Fibroblast of skin of left quadriceps (primary cell): Measurements from ENCODE around the gene LPO.

Experiments
- DNase-seq, 2 experiments: peaks; one replicate each; pipeline ENCODE4 v3.0.0-alpha.2; 2013; ENCODE audit warnings: low read depth in 2 of 2

Gene LPO

DNA sequence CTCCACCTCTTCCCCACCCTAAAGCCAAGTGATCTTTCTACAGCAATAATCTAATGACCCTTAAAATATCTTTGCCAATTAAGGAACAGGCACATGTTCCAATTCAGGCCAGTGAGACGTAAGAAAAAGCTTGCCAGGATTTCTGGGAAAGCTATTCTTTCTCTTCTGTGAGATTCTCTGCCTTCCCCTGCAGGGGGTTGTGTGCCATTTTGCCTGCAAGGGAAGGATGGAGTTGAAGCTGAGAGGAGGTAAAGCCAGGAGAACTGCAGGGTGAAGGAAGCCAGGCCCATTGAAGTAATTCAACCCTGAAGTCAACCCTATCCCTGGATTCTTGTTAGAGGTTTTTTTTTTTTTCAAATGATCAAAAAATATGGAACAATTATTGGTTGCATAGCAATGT lies 9.0 kb upstream of the LPO start:
- DNase-seq: no peak

DNA sequence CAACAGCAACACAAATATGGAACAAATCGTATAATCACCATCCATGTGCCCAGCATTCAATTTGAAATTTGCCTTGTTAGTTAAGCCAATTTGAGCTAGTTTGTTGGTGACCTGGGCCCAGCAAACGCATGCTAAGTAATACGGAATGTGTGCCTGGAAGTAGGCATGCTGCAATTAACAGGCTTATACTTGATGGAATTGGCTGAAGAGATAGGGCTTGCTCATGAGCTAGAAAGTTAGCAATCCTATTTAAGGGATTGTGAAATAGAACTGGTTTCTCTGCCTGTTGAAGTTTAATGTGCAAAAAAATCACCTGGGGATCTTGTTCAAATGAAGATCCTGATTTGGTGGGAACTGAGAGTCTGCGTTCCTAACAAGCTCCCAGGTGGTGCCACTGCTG lies 8.5 kb upstream of the LPO start:
- no peak for DNase-seq

DNA sequence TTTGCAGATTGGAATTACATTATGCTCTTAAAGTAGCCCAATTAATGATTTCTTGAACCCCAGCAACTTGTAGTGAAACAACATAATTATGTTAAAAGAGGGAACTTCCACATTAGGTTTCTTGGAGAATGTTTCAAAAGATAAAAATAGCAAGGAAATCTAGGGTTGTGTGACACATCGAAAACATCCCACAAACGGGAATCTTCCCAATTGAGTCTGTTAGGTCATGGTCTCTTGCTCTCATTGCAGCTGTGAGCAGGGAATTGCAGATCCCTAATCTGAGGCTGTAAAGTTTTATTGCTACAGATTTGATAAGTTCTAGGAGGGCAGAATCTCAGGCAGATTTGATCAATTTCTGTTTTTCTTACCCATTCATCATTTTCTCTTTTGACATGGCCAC lies 6.7 kb upstream of the LPO start:
- DNase-seq: peak in 1 of 2 experiments; percentile 22

DNA sequence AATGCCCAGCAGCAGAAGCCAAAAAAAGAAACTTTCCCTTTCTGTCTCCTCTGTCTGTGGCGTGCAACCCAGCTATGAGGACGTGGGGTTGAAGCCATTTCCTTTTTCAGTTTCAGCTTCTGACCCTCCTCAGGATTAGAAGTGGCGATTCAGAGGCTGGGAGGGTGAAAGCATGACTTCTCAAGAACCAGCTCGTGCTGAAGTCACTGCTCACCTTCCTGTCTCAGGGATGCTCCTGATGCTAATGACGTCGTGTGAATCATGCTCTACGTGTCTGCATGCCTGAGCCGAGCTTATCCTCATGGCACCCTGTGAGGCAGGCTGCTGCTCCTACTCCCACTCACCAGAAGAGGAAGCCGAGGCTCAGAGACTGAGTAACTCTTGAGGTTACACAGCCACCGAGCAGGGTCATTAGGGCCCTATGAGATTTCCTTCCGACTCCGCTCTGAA lies 5.7 kb upstream of the LPO start:
- peak; percentile 57 for DNase-seq

DNA sequence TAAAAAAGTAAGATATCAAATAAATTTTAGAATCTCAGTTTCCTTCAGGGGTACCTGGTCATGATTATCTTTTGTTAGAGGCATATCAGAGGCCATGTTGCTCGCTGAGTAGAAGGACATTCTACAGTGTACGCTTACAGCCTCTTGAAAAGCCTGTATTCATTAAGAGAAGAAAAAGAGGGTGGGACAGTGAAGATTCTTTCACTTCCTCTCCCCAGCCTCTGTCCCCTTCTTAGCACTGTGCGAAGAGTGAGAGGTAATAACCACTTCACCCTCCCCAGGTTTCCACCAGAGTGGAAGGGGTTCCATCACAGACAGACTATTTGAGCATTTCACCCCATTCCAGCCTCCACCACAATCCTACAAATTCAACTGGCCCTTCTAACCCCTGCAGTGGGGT lies 4.8 kb upstream of the LPO start:
- no peak for DNase-seq

DNA sequence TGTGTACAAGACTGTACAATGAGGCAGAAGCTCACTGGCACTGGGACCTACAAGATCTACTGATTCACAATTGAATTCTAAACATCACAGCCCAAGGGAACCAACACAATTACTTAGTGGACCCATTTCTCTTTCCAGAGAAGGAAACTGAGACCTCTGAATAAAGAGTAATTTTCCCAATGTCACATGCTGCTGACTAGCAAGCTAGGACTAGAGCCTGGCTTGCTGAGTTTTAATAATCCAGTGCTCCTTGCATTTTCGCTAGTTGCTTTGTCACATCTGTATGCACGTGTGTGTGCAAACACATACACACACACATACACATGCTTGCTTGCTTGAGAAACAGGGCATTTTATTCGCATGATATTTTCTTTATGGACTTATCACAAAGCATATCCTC lies 3.9 kb upstream of the LPO start:
- no peak for DNase-seq

DNA sequence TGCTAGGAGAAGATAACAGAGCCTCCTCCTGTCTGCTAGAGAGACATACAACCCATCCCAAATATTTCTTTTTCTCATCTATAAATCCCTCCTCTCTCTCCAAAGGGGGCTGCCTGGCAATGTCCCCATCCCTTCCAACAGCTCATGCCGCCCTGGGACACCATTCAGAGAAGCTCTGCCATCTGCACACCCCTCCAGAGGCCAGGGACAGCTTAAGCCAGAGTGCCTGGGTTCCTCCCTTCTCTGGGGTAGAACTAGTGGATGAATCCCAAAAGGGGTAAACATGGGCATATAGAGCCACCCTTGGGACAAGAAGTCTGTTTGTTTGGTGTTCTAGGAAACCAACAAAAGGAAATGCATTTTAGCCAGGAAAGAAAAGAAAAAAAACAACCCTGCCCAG lies 2.6 kb upstream of the LPO start:
- DNase-seq: no peak

DNA sequence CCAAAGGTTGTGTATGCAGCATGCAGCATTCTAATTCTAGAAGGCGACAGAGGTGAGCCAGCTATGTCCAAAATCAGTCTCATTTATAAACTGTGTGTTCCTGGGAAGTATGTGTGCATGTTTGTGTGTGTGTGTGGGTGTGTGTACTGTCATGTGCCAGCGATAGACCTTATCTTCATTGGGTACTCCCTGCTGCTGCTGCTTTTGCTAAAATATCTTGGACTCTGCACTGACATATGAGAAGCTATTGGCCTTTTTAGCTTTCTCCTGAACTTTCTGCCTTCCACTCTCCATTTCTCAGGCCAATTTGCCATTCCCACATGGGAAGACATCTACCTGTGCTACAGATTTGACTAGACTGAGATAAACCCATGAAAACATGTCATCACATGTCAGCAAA lies 2.0 kb upstream of the LPO start:
- DNase-seq: no peak

DNA sequence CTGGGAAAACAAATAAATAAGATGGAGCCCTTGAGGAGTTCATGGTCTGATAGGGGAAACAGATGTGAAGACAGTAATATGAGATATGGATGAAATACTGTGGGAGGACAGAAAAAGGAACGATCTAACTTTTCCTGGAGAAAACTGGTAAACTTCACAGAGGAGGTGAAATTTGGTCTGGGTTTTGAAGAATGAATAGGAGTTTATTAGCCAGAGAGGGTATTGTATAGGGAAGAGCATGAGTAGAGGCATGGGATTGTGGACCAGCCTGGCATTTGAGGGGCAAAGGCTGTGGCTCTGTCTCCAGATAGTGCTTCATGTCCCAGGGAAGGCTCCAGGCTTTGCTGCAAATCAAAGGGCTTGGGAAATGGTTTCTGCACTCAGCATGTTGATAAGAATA lies 1.6 kb downstream of the LPO start:
- DNase-seq: no peak

DNA sequence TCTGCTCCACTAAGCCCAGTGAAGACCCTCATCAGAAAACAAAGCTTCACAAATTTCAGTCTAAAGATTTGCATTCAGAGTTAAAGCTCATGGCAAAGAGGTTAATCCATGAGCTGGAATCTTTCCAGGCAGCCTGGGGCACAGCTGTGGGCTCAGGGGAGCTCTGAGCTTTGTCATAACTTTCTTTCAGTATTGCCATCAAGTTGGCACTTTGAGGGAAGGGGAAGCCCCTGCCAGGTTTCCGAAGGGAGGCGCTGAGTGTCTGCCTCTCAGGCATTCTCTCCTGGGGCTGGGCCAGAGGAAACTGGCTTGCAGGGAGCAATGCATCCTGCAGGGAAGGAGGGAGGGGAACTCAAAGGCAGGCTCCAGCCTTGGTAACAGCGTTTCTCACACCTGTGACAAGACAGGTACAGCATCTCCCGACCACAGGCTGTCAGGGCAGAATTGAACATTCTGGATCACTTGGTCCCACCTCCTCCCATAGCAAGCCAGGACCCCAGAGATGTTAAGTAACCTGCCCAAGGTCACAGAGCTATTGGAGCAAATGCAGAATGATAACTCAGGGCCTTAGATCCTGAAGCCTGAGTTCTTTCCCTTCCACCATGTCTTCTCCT lies 3.9 kb downstream of the LPO start:
- no peak for DNase-seq

DNA sequence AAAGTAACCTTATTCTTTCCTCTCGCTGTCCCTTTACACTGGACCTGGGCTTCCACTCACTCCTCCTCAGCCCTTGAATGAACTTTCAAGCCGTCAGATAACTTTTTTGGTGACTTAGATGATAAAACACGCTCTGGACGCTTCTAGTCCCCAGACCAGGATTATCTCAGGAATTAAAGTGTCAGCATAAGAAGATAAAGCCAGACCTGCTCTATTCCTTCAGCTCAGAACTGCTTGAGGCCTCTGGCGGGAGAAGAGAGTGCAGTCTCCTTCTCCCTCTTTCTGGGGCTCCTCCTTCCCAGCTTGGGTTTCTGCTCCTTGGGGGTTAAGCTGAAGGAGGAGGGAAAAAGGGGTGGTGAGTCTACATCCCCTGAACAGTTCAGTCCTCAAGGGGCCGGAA lies 6.6 kb downstream of the LPO start:
- DNase-seq: no peak

DNA sequence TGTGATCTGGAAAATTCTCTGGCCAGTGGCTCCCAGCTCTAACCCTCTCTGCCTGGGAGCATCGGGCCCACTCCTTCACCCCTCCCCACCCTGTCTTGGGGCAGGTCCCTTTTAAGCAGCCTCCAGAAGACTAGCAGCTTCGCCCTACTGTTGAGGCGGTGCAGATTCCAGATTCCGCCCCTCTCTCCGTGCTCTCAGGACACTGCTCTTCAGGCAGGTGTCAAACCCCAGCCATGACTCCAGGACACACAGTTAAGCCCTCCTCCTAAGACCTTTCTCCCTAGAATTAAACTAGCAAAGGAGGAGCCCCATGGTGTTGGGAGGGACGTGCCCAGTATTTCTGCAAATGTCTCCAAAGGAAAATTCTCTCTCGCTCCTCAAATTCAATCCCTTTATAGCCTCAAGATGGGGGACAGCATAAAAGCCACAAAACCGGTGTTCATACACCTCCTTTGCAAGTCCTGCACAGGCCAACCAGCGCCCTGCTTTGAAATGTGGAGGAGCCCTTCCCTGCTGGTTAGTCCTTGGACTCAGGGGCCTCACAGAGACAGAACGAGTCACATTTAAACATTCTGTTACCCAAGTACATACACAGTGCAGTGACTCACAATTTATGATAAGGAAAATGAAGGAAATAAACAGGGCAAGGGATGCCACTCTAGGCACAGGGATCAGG lies 7.2 kb downstream of the LPO start:
- DNase-seq: no peak

DNA sequence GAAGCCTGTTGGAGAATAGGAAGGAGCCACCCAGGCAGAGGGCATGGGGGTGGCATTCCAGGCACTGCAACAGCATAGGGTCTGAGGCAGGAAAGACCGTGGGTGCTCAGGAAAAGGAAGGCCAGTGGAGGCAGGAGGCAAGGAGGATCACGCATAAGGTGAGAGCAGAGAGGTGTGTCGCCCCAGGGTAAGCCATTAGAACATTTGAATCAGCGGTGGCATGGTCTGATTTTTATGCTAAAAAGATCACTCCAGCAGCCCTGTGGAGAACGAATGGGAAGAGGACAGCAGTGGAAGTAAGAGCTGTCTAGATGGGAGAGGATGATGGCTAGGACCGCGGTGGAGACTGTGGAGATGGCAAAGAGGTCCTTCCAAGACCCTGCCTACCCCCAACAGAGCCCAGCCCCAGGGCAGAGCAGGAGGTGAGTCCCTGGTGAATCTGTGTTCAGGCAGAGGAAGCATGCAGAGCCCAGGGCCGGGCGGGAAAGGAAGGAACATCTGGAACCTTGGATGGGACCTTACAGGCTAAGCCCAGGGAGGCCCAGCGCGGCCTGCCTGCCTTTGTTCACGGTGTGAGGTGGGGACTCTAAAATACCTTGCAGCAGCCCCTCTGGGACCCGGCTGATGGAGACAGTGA lies 7.8 kb downstream of the LPO start:
- DNase-seq: no peak

DNA sequence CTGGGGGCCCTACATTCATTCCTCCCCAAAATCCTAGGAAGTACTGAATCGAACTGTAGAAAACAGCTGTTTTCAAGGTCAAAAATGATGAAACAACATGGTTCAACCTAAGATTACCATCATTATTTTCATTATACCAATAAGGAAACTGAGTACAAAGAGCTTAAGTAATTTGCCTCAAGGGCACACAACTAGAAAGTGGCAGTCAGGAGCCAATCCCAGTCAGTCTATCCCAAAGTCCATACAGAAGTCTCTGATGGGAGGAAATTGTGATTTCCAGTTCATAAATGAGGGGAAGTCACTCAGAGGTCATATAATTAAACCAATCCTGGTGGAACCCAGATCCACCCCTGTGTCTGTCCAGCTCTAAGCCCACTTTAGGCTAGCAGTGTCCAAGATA lies 8.4 kb downstream of the LPO start:
- no peak for DNase-seq

DNA sequence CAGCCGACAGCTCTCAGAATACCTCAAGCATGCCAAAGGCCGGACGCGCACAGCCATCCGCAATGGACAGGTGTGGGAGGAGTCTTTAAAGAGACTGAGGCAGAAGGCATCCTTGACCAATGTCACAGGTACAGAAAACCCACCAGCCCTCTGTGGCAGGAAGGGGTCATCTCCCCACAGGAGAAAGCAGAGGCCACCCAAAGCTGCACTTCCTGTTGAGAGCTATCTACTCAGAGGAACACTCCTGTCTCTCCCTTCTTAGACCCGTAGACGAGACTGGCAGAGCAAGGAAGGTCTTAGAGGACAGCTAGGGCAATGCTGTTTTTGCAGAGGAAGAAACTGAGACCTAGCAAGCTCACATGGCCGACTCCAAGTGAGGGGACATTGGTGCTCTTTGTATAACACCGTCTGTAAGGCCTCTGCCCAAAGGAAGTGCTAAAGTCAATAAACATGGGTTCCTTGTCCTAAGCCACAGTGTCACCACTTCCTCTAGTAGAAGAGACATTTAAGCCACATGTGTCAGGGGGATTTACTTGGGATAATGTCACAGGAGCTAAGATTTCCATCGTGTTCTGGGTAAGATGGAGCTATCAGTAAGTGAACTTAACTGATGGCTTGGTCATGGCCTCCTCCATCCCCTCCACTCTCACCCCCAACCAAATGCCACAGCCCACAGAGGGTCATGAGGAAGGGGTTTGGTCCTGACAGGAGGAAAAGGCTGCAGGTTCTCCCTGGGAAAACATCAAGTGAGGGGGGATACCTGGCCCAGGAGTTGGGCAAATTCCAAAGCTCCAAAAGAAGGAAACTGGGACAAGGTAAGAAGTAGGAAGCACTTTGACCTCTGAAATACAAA lies 9.4 kb downstream of the LPO start:
- no peak for DNase-seq

DNA sequence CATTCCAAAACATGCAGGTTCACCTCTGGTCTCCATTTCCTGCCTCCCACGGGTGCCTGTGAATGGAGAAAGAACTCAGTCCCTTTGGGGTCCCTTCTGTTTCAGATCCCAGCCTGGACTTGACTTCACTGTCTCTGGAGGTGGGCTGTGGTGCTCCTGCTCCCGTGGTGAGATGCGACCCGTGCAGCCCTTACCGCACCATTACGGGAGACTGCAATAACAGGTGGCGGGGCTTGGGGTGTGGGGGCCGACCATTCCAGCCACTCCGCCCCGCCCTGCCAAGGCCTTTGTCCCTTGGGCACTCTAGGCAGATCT lies 10.5 kb downstream of the LPO start:
- no peak for DNase-seq

DNA sequence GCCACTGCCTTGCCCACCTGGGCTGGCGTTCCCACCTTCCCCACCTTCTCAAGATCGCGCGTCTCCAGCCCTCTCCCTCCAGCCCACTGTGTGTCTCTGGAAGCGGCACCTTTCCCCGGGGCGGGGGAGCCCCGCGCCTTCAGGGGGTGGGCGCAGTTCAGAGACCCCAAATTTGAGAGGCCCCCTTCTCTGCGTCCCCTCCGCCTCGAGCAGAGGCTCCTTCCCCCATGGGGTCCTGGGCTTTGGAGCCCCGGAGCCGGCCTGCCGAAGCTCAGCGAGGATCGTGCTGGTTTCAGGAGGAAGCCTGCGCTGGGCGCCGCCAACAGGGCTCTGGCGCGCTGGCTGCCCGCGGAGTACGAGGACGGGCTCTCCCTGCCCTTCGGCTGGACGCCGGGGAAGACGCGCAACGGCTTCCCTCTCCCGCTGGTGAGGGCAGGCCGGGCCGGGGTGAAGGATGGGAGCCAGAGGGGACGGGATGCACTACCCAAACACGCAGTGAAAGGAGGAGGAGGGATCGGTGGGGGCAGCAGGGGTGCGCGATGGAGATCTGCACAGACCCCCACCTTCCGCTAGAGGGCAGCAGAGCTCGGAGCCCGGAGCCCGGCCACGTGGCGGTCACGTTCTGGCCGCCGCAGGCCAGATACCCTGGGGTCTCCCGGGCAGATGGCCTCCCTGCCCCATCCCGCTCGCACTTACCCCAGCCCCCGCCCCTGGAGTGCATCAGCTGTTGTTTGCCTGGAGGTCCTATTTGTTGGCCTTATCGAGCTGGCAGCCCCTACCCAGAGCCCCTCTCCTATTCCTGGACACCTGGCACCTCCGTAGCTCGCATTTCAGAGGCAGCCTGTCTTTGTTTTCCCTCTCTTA lies 11.1 kb downstream of the LPO start:
- DNase-seq: peak; percentile 18 to 26

DNA sequence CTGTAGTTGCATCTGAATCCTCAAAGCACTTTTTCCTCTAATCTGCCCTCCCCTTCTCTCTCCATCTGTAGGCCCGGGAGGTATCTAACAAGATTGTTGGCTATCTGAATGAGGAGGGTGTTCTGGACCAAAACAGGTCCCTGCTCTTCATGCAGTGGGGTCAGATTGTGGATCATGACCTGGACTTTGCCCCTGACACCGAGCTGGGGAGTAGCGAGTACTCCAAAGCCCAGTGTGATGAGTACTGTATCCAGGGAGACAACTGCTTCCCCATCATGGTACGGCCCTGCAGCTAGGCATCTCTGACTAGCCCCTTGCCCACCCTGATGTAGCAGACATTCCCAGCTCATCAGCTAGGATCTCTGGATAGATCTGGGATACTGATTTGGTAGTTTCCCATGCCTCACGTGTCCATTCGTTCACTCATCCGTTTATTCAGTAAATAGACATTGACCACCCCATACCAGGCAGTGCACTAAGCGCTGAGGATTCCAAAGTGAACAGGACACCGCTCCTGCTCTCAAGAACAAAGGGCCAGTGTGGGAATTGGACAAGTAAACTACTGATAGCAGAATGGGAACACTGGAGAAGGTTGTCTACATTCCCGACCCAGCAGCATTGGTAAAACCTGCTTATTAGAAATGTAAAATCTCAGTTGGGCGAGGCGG lies 12.1 kb downstream of the LPO start:
- no peak for DNase-seq

DNA sequence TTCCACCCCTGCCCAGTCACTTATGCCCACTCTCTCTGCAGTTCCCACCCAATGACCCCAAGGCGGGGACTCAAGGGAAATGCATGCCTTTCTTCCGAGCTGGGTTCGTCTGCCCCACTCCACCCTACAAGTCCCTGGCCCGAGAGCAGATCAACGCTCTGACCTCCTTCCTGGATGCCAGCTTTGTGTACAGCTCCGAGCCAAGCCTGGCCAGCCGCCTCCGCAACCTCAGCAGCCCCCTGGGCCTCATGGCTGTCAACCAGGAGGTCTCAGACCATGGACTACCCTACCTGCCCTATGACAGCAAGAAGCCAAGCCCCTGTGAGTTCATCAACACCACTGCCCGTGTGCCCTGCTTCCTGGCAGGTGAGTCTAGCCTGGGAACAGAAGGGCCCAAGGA lies 13.8 kb downstream of the LPO start:
- DNase-seq: no peak

DNA sequence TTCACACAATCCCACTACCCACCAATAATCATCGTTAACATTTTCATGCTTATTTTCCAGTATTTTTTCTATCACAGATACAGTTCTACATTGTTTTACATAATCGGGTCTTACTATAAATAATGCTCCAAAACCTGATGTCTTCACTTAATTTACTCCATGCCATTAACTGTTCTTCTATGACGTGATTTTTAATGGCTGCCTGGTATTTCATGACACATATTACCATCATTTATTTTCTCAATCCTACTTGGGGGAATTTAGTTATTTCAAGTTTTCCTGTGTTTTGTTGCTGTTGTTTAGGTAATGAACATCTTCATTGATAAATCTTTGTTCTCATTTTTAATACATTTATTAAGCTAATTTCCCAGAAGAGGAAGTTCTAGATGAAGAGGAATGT lies 14.7 kb downstream of the LPO start:
- no peak for DNase-seq

DNA sequence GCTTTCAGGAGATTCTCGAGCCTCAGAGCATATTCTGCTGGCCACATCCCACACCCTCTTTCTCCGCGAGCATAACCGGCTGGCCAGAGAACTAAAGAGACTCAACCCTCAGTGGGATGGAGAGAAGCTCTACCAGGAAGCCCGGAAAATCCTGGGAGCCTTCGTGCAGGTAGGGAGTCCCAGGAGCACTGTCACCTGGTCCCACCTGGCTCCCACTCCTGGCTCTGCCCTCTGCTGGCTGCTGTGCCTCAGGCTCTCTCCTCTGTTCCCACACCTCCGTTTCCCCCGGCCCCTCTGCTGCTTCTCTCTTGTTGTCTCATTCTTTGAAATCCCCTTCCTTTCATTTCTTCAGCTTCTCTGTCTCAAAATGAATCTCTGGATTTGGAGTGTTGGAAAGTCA lies 16.4 kb downstream of the LPO start:
- no peak for DNase-seq
